ENCODE data around the gene CACNA1C.

The CACNA1C gene

DNA sequence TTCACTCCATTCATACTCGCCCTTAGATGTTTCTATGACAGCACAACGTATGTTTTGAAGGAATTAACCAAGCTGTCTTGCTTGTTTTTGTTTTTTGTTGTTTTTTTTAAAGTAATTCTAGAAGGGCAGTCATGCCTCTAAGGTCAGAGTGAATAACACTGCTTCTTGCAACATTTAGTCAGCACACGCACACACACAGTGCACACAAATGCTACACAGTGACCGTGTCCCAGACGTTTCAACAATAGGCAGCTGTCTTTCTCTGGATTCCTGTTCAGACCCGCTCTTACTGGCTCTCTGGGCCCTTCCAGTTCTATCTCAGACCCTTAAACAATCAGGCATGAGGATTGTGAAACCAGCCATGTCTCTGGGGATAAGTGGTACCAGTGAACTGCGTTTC, 391.0 kb downstream of the CACNA1C start:
- no peak for DNase-seq

DNA sequence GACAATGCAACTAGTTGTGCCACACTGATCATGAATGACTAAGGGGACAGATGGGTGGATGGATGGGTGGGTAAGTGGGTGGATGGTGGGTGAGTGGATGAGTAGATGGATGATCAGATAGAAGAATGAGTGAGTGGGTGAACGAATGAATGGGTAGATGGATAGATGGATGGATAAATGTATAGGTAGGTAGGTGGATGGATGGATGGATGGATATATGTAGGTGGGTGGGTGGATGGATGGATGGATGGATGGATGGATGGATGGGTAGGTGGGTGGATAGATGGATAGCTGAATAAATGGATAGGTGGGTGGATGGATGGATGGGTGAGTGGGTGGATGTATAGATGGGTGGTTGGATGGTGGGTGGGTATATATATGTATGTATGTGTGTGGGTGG, 393.2 kb downstream of the CACNA1C start:
- no peak for DNase-seq

DNA sequence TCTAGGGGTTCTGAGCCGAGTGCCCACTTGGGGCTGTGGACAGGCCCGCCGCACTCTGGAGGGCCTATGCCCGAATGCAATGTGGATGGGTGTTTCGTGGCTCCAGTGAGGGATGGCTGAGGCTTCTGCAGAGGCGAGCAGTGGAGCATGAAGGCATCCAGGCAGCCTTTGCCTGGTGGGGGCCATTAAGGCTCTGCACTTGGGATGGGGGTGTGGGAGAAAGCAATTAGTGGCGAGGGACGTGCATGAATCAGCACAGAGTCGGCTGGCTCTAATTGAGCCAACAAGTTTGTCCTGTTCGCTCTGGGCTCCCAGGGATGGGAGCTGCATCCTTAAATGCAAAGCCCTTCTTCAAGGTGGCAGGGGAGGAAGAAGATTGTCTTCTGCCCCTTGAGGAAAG, 395.1 kb downstream of the CACNA1C start:
- DNase-seq: no peak

DNA sequence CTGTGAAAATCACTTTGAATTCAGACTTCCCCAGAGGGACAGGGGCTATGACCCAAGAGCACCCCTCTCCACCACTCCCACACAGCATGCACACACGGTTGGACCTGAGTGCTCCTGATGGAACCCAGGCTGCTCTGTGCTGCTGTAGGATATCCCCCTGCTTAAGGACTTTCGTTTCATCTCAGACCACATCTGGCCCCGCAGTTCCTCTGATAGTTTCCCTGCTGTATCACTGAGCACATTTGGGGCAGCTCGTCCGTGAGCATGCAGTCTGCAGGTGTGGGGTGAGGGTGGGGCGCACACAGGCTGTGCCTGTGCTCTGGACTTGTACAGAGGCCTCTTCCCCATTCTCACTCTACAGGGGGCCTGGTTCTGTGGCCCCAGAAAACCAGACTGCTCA, 396.8 kb downstream of the CACNA1C start:
- DNase-seq: no peak

DNA sequence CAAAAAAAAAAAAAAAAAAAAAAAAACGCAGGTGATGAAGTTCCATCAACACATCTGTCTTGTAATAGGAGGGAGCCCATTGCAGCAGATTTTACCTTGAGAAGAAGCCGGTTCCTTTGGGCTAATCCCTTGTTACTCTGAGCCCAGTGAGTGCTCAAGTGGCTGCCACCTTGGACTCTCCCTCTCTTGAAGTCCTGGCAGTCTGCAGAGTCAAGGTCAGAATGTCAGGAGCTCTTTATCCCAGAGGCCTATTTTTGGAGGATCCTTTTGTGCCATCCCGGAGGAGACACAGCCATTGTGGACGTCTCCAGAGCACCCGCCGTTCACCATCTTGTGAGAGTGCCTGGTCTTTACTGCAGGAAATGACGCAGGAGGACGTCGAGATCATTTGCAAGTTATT, 397.8 kb downstream of the CACNA1C start:
- no peak for DNase-seq

GRCh38 chr12:2451025-2451424, 398.2 kb downstream of the CACNA1C start:
- no peak for DNase-seq

DNA sequence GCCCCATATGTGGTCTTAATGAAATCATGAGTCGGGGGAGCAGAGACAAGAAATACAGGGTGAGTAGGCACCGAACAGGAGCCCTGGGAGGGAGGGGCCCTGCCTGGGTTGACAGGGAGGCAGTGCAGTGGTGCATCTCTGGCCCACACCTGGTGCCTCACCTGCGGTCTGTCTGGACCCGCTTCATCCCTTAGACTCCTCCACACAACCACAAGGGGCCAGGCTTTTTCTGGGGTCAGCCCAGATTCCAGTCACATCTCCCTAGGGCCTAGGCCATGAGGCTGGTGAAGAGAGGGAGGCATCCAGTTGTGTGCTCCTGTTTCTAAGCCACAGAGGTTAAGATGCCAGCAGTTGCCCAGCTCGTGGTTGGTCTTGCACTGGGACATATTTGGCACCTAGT, 398.7 kb downstream of the CACNA1C start:
- no peak for DNase-seq

GRCh38 chr12:2453076-2453760, 400.4 kb downstream of the CACNA1C start:
- no peak for DNase-seq

GRCh38 chr12:2453761-2454090, 400.9 kb downstream of the CACNA1C start:
- no peak for DNase-seq

- no peak for DNase-seq
Measured at GRCh38 chr12:2454601-2455177, 401.9 kb downstream of the CACNA1C start.

- no peak for DNase-seq
Measured at GRCh38 chr12:2455410-2455809, 402.6 kb downstream of the CACNA1C start.

DNA sequence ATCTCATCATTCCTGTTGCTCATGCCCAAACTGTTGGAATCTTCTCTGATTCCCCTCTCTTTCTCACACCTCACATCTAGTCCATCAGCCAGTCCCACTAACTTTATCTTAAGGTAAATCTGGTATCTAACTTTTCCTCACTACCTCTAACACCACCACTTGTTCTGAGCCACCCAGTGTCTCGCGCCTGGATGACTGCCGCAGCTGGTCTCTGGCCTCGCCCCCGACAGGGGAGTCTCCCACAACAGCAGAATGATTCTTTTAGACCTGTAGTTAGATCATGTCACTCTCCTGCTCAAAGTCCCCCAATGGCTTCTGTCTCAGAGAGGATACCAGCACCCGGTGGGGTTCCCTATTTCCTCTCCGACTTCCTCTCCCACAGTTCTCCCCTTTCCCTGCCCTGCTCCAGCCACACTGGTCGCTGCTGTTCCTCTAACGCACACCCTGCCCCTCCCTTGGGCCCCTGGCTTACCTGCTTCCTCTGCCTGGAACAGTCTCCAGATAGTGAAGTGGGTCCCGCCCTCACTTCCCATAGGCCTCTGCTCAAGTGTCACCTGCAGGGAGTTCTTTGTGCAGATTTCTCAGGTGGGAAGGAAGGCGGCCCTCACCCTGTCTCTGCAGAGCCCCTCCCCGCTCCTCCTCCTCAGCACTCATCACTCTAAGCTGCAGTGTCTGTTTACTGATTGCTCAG, 403.5 kb downstream of the CACNA1C start:
- DNase-seq: no peak

GRCh38 chr12:2456813-2457186, 404.0 kb downstream of the CACNA1C start:
- no peak for DNase-seq

DNA sequence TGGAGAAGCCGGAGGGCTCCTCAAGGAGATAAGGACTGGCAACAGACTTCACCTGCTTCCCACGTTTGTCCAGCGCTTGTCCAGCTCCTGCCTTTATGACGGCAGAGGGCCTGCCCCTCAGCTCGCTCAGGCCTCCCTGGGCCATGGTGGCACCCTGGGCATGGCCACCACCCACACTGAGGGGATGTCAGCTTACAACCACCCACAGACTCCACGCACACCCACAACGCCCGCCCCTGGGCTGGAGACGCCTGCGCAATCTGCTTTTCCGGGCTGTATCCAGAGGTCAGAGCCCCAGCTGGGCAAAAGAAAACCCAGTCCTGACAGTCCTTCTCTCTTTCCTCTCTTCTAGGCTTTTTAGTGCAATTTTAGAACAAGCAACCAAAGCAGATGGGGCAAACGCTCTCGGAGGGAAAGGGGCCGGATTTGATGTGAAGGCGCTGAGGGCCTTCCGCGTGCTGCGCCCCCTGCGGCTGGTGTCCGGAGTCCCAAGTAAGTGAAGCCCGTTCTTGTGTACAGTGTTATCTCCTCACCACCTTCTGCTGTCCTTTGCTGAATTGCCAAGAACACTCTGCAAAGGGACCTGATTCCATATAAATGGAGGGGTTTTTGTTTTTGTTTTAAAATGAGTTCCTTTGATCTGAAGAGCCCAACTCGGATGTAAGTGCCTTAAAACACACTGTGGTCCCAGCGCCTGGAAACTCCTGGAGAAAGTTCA, 404.6 kb downstream of the CACNA1C start:
- DNase-seq: no peak

DNA sequence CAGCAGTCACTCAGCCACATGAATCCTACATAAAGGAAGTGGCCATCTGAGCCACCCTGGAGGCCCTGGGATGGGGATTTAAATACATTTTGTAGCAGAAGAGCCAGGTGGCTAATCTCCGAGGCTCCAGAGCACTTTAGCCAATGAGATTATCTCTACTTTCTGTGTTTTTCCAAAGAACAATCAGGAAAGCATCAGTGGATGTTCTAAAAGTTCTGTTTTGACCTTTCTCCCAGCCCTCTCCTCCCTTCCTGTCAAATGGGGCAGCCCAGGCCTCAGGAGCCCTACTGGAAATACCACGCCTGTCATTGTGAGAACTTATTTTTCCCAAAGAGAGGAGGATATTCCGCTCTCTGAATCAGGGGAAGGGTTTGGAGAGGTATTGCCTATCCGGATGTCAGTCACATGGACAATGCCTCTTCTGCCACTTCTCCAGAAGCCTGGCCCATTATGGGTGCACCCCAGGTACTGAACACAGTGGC, 405.2 kb downstream of the CACNA1C start:
- DNase-seq: no peak

GRCh38 chr12:2460051-2460670, 407.4 kb downstream of the CACNA1C start:
- DNase-seq: no peak

DNA sequence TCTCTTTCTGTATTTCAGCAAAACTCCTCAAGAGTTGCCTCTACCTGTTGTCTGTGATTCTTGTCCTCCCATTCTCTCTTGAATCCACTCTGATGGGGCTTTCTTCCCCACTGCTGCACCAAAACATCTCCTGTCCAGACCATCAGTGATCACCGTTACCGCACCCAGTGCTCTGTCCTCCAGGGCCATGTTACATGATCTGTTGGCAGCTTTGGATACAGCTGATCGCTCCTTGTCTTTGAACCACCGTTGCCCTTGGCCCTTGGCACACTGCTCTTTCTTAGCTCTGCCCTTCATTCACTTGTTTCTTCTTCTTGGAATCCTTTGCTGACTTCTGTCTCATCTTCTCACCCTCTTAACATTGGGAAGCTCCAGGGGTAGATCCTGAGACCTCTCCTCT, 408.3 kb downstream of the CACNA1C start:
- no peak for DNase-seq

DNA sequence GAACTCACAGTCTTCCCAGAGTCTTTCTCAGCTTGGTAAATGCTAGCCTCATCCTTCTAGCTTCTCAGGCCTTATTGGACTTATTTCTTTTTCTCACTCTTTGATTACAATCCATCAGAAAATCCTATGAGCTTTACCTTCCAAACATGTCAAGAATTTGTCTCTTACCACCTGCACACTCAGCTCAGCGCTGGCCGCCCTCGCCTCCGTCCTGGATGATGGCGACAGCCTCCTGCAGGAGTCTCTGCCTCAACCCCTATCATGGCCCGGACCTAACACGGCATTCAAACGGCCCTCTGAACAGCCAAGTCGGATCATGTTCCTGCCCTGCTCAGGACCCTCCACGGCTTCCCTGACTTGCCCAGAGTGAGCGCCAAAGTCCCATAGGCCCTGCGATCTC, 408.9 kb downstream of the CACNA1C start:
- DNase-seq: no peak

GRCh38 chr12:2462087-2462486, 409.3 kb downstream of the CACNA1C start:
- DNase-seq: no peak

GRCh38 chr12:2463719-2464118, 410.9 kb downstream of the CACNA1C start:
- DNase-seq: no peak

DNA sequence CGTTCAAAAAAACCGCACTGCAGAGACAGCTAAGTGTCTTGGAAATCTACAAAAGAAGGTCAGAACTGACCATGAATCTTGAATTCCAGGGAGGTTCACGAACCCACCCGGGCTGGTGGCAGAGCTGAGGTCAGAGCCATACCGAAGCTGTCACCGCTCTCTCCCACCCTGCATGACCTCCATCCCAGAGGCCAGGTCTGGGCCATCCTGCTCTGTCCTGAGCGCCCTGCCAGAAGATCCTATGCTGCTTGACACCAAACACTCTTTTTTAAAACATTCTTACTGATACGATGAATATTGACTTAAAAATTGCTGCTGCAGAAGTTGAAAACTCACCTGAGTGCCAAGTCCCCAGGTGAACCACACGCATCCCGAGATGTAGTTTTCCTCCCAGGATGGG, 412.9 kb downstream of the CACNA1C start:
- no peak for DNase-seq

GRCh38 chr12:2466211-2466610, 413.4 kb downstream of the CACNA1C start:
- no peak for DNase-seq

DNA sequence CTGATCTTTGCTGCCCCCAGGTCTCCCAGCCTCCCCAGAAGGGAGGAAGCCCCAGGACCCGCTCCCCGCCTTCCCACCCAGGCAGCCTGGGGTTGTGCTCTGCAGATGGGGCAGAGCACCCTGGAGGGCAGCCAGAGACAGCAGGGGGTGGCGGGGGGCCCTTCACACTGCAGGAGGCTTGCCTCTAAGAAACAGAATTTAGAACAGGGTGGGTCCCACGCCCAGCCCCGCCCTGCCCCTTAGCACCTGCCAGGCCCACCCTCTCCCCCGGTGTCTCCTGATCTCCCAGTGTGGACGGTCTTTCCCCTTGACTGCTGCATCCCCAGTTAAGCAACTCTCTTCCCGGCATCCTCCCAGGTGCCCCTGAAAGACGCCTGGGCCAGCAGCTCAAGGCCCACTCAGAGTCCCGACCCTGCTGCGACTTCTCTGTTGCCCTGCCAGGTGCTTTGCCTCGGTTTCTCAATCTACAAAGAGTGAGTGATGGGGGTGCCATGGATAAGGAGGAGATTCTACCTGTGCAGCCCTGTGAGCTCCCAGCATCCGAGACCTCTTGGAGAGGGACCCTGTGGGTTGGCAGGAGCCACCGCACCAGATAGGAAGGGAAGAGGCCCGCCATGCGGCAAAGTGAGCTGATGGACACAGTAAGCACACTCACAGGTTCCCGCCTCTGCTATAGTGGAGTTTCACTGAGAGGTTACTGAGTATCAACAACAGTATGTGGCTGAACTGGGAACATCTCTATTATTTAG, 414.8 kb downstream of the CACNA1C start:
- no peak for DNase-seq
